Liver (tissue), 9 donors: Measurements from ENCODE around the gene CPOX. TPM values are rescaled to one million over a fixed set of nuclear protein-coding genes. Genes with fewer than 3 reads are reported as not detected.

Source experiments
- DNase-seq: peaks from one replicate; pipeline ENCODE4 v3.0.0-alpha.2; 2017; ENCODE audit warnings: low spot score
- H3K27ac ChIP-seq, 2 donors: one replicate each; pipeline ENCODE4 v1.7.0; 2013; ENCODE audit warnings: inconsistent platforms in 2 of 2, low read length in 2 of 2, control low read depth in 1 of 2, low read depth in 1 of 2, mild to moderate bottlenecking in 1 of 2
- H3K27me3 ChIP-seq, 4 donors: one replicate each; pipeline versions ENCODE4 v1.6.1 to v1.7.0; 2013; ENCODE audit warnings: low read length in 3 of 4, inconsistent platforms in 1 of 4, mild to moderate bottlenecking in 1 of 4, moderate library complexity in 1 of 4; ENCODE audit not compliant: control insufficient read depth in 4 of 4, insufficient read depth in 4 of 4
- H3K36me3 ChIP-seq, 4 donors: one replicate each; pipeline versions ENCODE4 v1.6.1 to v1.7.0; 2013; ENCODE audit warnings: low read length in 3 of 4, mild to moderate bottlenecking in 3 of 4, low read depth in 1 of 4, moderate library complexity in 1 of 4; ENCODE audit not compliant: control insufficient read depth in 4 of 4, insufficient read depth in 3 of 4
- H3K4me1 ChIP-seq, 4 donors: one replicate each; pipeline versions ENCODE4 v1.6.1 to v1.7.0; 2013; ENCODE audit warnings: low read length in 3 of 4, mild to moderate bottlenecking in 3 of 4, moderate library complexity in 1 of 4; ENCODE audit not compliant: control insufficient read depth in 4 of 4, insufficient read depth in 4 of 4
- H3K4me3 ChIP-seq, 3 donors: one replicate each; pipeline versions ENCODE4 v1.6.1 to v1.7.0; 2013; ENCODE audit warnings: low read length in 3 of 3, control low read depth in 1 of 3, low read depth in 1 of 3, mild to moderate bottlenecking in 1 of 3
- H3K9ac ChIP-seq, 2 donors: one replicate each; pipeline ENCODE4 v1.7.0; 2013; ENCODE audit warnings: low read length in 2 of 2, mild to moderate bottlenecking in 2 of 2, moderate library complexity in 2 of 2, control low read depth in 1 of 2, low read depth in 1 of 2
- H3K9me3 ChIP-seq, 4 donors: one replicate each; pipeline versions ENCODE4 v1.6.1 to v1.7.0; 2013; ENCODE audit warnings: low read length in 3 of 4; ENCODE audit not compliant: control insufficient read depth in 4 of 4
- EGR1 ChIP-seq, 2 donors: IDR thresholded peaks; 2 replicates each; pipeline ENCODE4 v1.6.1; 2016 to 2018; ENCODE audit warnings: antibody characterized with exemption in 2 of 2, low read depth in 2 of 2
- FOXA1 ChIP-seq: IDR thresholded peaks from 2 replicates; pipeline ENCODE4 v1.6.1; 2016; ENCODE audit warnings: antibody characterized with exemption
- FOXA2 ChIP-seq: IDR thresholded peaks from 2 replicates; pipeline ENCODE4 v1.6.1; 2016; ENCODE audit warnings: antibody characterized with exemption
- GABPA ChIP-seq, 2 donors: IDR thresholded peaks in 1 of 2; conservative IDR thresholded peaks in 1 of 2; 2 replicates each; pipeline ENCODE4 v1.6.1; 2016; ENCODE audit warnings: antibody characterized with exemption in 2 of 2, mild to moderate bottlenecking in 1 of 2, moderate library complexity in 1 of 2
- HNF4A ChIP-seq, 2 donors: conservative IDR thresholded peaks; 2 replicates each; pipeline ENCODE4 v1.6.1; 2016; ENCODE audit warnings: antibody characterized with exemption in 2 of 2, mild to moderate bottlenecking in 2 of 2
- HNF4G ChIP-seq: IDR thresholded peaks from 2 replicates; pipeline ENCODE4 v1.6.1; 2016; ENCODE audit warnings: antibody characterized with exemption
- JUND ChIP-seq, 2 donors: IDR thresholded peaks; 2 replicates each; pipeline ENCODE4 v1.6.1; 2016; ENCODE audit warnings: antibody characterized with exemption in 2 of 2
- NR2F2 ChIP-seq: IDR thresholded peaks from 2 replicates; pipeline ENCODE4 v1.6.1; 2016; ENCODE audit warnings: antibody characterized with exemption
- RAD21 ChIP-seq, 2 donors: IDR thresholded peaks; 2 replicates each; pipeline ENCODE4 v1.6.1; 2016; ENCODE audit warnings: antibody characterized with exemption in 2 of 2, mild to moderate bottlenecking in 2 of 2
- REST ChIP-seq: IDR thresholded peaks from 2 replicates; pipeline ENCODE4 v1.6.1; 2016; ENCODE audit warnings: antibody characterized with exemption, mild to moderate bottlenecking
- RXRA ChIP-seq, 2 donors: IDR thresholded peaks; 2 replicates each; pipeline ENCODE4 v1.6.1; 2017 to 2018; ENCODE audit warnings: antibody characterized with exemption in 2 of 2, mild to moderate bottlenecking in 1 of 2
- SP1 ChIP-seq: IDR thresholded peaks from 2 replicates; pipeline ENCODE4 v1.6.1; 2018; ENCODE audit warnings: antibody characterized with exemption, mild to moderate bottlenecking
- TAF1 ChIP-seq: conservative IDR thresholded peaks from 2 replicates; pipeline ENCODE4 v1.6.1; 2016; ENCODE audit warnings: antibody characterized with exemption, mild to moderate bottlenecking
- YY1 ChIP-seq: IDR thresholded peaks from 2 replicates; pipeline ENCODE4 v1.6.1; 2016; ENCODE audit warnings: antibody characterized with exemption, mild to moderate bottlenecking
- WGBS: extraction: QIAGEN DNeasy Blood & Tissue Kit; methylation state at CpG from one replicate; pipeline ENCODE4 v1.1.7; 2013; 5-methylcytosine and 5-hydroxymethylcytosine counted together
- polyA plus RNA-seq, 2 donors: library from polyadenylated mRNA; stranded (reverse) in 1 of 2; unstranded in 1 of 2; fragments of 200-250 nt in 1 of 2; fragments of >200 nt in 1 of 2; fragmentation: Nextera tagmentation in 1 of 2; extraction: Ambion mirVana in 1 of 2; gene quantifications; one replicate each; pipeline versions ENCODE4 v1.2.1 to v1.2.3, GENCODE V29; 2013 to 2015
- total RNA-seq, 2 donors: library from RNA; depleted of rRNA; stranded (reverse); fragments of >200 nt; gene quantifications; one replicate each; pipeline ENCODE4 v1.2.3, GENCODE V29; 2014
- TF ChIP-seq, protein P1 (sequence below): IDR thresholded peaks from 2 replicates; pipeline ENCODE4 v1.6.1; 2016; ENCODE audit warnings: antibody characterized with exemption
- TF ChIP-seq, protein P2 (sequence below): IDR thresholded peaks from 2 replicates; pipeline ENCODE4 v1.6.1; 2016; ENCODE audit warnings: antibody characterized with exemption
- TF ChIP-seq, protein P3 (sequence below): fragments of 150-350 bp; IDR thresholded peaks from 2 replicates; pipeline ENCODE4 v1.5.1; 2017; ENCODE audit warnings: improper control_type of control experiment, low read depth, low read length; ENCODE audit not compliant: missing input control
- TF ChIP-seq, protein P4 (sequence below): IDR thresholded peaks from 2 replicates; pipeline ENCODE4 v1.6.1; 2016; ENCODE audit warnings: antibody characterized with exemption
- donor health status: healthy.
- donor health status: healthy.
- donor health status: healthy.
- donor health status: healthy.
- donor health status: healthy.

CPOX gene
- total and polyA plus RNA-seq, 4 donors, result 8.8 to 280 (median 16.3) TPM

- Histone ChIP-seq H3K4me1 (no peaks in the 10 kb centered on the region), H3K9ac (no peak overlapping the region), H3K9me3 (no peaks in the 10 kb centered on the region), H3K36me3 (no peaks in the 10 kb centered on the region), H3K27ac (no peak overlapping the region), H3K27me3 (no peaks in the 10 kb centered on the region), H3K4me3 (no peak overlapping the region)
- WGBS, result 83% methylated on average over 5 of the region's 5 CpGs
- DNase-seq, result no peak
- TF ChIP-seq, protein P1, sequence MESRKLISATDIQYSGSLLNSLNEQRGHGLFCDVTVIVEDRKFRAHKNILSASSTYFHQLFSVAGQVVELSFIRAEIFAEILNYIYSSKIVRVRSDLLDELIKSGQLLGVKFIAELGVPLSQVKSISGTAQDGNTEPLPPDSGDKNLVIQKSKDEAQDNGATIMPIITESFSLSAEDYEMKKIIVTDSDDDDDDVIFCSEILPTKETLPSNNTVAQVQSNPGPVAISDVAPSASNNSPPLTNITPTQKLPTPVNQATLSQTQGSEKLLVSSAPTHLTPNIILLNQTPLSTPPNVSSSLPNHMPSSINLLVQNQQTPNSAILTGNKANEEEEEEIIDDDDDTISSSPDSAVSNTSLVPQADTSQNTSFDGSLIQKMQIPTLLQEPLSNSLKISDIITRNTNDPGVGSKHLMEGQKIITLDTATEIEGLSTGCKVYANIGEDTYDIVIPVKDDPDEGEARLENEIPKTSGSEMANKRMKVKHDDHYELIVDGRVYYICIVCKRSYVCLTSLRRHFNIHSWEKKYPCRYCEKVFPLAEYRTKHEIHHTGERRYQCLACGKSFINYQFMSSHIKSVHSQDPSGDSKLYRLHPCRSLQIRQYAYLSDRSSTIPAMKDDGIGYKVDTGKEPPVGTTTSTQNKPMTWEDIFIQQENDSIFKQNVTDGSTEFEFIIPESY, result no peak
- TF ChIP-seq REST, result no peak
- TF ChIP-seq GABPA (IDR thresholded peaks at IDR 0.05 in 1 of 2, conservative IDR thresholded peaks at IDR 0.05 in 1 of 2), result no peak
- TF ChIP-seq SP1, result no peak
- TF ChIP-seq HNF4G, result no peak
- TF ChIP-seq RAD21 (IDR thresholded peaks at IDR 0.05), result no peak
- no peak for TF ChIP-seq FOXA2
- no peak for TF ChIP-seq NR2F2
- TF ChIP-seq, protein P2, sequence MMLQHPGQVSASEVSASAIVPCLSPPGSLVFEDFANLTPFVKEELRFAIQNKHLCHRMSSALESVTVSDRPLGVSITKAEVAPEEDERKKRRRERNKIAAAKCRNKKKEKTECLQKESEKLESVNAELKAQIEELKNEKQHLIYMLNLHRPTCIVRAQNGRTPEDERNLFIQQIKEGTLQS, result no peak
- TF ChIP-seq RXRA (IDR thresholded peaks at IDR 0.05), result no peak
- TF ChIP-seq JUND (IDR thresholded peaks at IDR 0.05), result no peak
- TF ChIP-seq EGR1 (IDR thresholded peaks at IDR 0.05; ENCODE audit: low read depth in 2 of 2), result no peak
- no peak for TF ChIP-seq TAF1
- TF ChIP-seq, protein P3, sequence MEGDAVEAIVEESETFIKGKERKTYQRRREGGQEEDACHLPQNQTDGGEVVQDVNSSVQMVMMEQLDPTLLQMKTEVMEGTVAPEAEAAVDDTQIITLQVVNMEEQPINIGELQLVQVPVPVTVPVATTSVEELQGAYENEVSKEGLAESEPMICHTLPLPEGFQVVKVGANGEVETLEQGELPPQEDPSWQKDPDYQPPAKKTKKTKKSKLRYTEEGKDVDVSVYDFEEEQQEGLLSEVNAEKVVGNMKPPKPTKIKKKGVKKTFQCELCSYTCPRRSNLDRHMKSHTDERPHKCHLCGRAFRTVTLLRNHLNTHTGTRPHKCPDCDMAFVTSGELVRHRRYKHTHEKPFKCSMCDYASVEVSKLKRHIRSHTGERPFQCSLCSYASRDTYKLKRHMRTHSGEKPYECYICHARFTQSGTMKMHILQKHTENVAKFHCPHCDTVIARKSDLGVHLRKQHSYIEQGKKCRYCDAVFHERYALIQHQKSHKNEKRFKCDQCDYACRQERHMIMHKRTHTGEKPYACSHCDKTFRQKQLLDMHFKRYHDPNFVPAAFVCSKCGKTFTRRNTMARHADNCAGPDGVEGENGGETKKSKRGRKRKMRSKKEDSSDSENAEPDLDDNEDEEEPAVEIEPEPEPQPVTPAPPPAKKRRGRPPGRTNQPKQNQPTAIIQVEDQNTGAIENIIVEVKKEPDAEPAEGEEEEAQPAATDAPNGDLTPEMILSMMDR, result no peak
- TF ChIP-seq, protein P4, sequence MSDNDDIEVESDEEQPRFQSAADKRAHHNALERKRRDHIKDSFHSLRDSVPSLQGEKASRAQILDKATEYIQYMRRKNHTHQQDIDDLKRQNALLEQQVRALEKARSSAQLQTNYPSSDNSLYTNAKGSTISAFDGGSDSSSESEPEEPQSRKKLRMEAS, result no peak
- no peak for TF ChIP-seq HNF4A (conservative IDR thresholded peaks at IDR 0.05)
- no peak for TF ChIP-seq YY1
- no peak for TF ChIP-seq FOXA1
Observed at GRCh38 chr3:98548544-98548943, 44.9 kb downstream of the CPOX start.

- Histone ChIP-seq H3K9ac (no peak overlapping the region), H3K36me3 (no peaks in the 10 kb centered on the region), H3K27ac (no peak overlapping the region), H3K4me1 (no peaks in the 10 kb centered on the region), H3K4me3 (no peak overlapping the region), H3K27me3 (no peaks in the 10 kb centered on the region), H3K9me3 (no peaks in the 10 kb centered on the region)
- TF ChIP-seq JUND (IDR thresholded peaks at IDR 0.05), result no peak
- TF ChIP-seq RXRA (IDR thresholded peaks at IDR 0.05), result no peak
- no peak for TF ChIP-seq REST
- no peak for TF ChIP-seq TAF1
- TF ChIP-seq GABPA (IDR thresholded peaks at IDR 0.05 in 1 of 2, conservative IDR thresholded peaks at IDR 0.05 in 1 of 2), result no peak
- TF ChIP-seq HNF4G, result no peak
- TF ChIP-seq, protein P2, result no peak
- TF ChIP-seq, protein P1, result no peak
- no peak for TF ChIP-seq SP1
- TF ChIP-seq RAD21 (IDR thresholded peaks at IDR 0.05), result no peak
- DNase-seq, result no peak
- 82% methylated on average over 5 of the region's 5 CpGs for WGBS
Observed at GRCh38 chr3:98545940-98546339, 47.5 kb downstream of the CPOX start.
